ENCODE results near the gene C1orf35.

Gene C1orf35

DNA sequence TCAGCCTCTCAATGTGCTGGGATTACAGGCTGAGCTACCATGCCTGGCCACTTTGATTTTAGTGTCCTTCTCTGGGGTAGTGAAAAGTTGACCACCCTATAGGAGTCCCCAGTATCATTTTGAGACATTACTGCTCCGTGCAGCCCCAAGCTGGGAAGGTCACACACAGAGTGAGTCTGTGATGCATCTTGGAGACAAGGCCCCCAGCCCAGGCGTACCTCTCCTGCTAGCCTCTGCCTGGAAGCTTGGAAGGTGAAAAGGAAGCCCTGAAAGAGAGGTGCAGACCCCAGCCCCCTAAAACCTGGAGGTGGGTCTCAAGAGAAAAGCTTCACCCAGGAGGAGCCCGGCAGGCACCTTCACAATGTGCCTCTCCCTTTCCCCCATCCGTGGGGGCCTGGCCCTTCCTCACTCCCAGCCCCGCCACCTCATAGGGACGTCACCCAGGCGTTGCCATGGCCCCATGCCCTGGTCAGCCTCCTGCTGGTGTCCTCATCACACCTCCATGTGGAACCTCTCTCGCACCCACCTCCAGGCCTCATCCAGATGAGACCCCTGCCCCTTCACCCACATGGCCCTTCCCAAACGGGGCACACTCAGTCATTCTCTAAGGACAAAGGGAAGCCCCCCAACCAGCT, 26.2 kb downstream of the C1orf35 start:
- DNase-seq (ENCODE audit: low read depth, low spot score): no peak

DNA sequence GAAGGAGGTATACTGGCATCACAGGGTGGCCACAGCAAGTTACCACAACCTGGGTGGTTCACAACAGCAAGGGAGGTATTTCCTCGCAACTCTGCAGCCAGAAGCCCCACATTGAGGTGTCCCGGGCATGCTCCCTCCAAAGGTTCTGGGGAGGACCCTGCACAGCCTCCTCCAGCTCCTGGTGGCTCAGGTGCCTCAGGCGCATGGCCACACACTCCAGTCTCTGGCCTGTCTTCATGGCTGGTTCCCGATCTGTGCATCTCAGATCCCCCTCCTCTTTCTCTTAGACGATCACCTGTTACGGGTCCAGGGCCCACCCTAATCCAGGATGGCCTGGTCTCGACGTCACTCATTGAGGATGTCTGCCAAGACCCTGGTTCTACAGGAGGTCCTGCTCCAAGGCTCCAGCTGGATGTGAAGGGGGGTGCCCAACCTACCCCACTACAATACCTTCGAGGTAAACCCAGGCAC, 27.3 kb downstream of the C1orf35 start:
- Histone ChIP-seq H3K27me3 (ENCODE audit: control insufficient read depth, insufficient read depth, low read length) (peaks cover 36% of the 10 kb centered on the region), H3K27ac (ENCODE audit: low read length) (no peak overlapping the region), H3K36me3 (ENCODE audit: control insufficient read depth, insufficient read depth, low read length) (no peaks in the 10 kb centered on the region; the same call in 1 of the 2 replicates), H3K9me3 (ENCODE audit: control insufficient read depth, insufficient read depth, low read length) (no peaks in the 10 kb centered on the region; the same call in 1 of the 2 replicates), H3K4me1 (ENCODE audit: control insufficient read depth, insufficient read depth, low read length) (no peaks in the 10 kb centered on the region; the same call in 1 of the 2 replicates), H3K4me3 (ENCODE audit: low read length) (no peak overlapping the region)
- no peak for DNase-seq (ENCODE audit: low read depth, low spot score)
- WGBS (ENCODE audit: insufficient coverage, insufficient read length): no CpG with 5 or more reads among the region's 9 CpGs

More for the DNA sequence above, 26.2 kb downstream of the C1orf35 start:
- Histone ChIP-seq H3K27me3 (ENCODE audit: control insufficient read depth, insufficient read depth, low read length) (peaks cover 31% of the 10 kb centered on the region), H3K4me1 (ENCODE audit: control insufficient read depth, insufficient read depth, low read length) (peaks cover 1% of the 10 kb centered on the region; the same call in 1 of the 2 replicates), H3K9me3 (ENCODE audit: control insufficient read depth, insufficient read depth, low read length) (no peaks in the 10 kb centered on the region; the same call in 1 of the 2 replicates), H3K36me3 (ENCODE audit: control insufficient read depth, insufficient read depth, low read length) (no peaks in the 10 kb centered on the region; the same call in 1 of the 2 replicates), H3K4me3 (ENCODE audit: low read length) (no peak overlapping the region), H3K27ac (ENCODE audit: low read length) (no peak overlapping the region)
- WGBS (ENCODE audit: insufficient coverage, insufficient read length): no CpG with 5 or more reads among the region's 9 CpGs

DNA sequence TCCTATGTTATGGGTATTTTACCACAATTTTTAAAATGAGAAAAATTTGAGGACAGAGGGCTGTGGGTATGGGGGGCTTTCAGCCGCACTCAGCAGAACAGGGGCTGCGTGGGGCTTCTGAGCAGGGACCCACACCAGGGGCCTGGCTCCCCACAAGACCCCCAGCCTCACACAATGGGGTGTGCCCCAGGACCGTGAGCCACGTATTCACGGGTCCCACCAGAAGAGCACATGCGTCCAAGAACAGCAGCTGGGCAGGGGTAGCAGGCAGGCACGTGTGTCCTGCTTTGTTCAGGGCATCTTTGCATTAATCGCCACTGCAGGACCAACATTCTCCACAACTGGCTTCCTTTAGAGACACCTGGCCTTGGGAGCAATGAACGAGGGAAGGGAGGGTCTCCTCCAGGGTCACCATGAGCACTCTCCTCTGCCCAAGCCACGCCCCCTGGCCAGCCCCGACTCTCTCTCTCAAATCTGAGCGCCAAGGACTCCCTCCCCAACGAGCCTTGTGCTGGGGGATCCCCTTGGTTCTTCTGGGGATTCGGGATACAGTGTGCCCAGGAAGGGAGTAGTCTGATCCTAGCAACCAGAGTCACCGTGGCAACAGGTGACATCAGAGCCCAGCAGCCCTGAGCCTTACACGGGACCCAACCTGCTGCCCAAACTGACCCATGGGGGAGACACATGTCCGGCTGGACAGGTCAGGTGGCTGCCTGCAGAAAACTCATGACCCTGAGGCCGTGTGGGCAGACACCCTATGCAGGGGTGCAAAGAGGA, 28.0 kb downstream of the C1orf35 start:
- H3K4me1 ChIP-seq (ENCODE audit: control insufficient read depth, insufficient read depth, low read length): no peaks in the 10 kb centered on the region; the same call in 1 of the 2 replicates
- H3K4me3 ChIP-seq (ENCODE audit: low read length): no peak overlapping the region
- H3K9me3 ChIP-seq (ENCODE audit: control insufficient read depth, insufficient read depth, low read length): no peaks in the 10 kb centered on the region; the same call in 1 of the 2 replicates
- WGBS (ENCODE audit: insufficient coverage, insufficient read length): no CpG with 5 or more reads among the region's 18 CpGs
- no peak for DNase-seq (ENCODE audit: low read depth, low spot score)
- peaks cover 42% of the 10 kb centered on the region for H3K27me3 ChIP-seq (ENCODE audit: control insufficient read depth, insufficient read depth, low read length)
- no peaks in the 10 kb centered on the region; the same call in 1 of the 2 replicates for H3K36me3 ChIP-seq (ENCODE audit: control insufficient read depth, insufficient read depth, low read length)
- H3K27ac ChIP-seq (ENCODE audit: low read length): no peak overlapping the region

DNA sequence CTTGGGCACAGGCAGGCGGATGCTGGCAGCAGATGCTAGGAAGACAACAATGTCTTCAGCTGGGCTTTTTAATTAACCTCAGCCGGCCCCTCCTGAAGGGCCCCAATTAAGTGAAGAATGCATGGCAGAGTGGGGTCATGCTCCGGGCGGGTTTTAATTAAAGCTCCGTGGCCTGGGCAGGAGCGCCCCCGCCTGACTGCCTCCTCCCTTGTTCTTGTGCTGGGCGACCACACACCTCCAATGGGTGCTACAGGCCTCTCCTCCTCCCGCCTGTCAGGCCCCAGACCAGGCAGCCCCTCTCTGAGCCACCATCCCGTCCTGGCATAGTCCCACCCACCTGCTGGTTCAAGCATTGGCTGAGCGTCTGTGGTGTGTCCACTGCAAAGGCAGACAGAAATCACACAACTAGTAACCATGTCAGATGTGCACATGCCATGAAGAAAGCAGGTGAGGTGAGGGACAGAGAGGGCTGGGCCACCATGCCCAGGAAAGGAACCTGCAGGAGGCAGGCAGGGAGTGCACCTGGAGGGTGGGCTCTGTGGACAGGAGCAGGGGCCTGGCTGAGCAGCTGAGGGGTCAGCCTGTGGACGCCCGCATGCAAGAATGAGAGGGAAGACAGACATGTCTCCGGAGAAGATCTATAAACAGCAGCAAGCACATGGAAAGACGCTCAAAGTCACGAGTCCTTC, 29.1 kb downstream of the C1orf35 start:
- WGBS (ENCODE audit: insufficient coverage, insufficient read length): no CpG with 5 or more reads among the region's 16 CpGs
- Histone ChIP-seq H3K9me3 (ENCODE audit: control insufficient read depth, insufficient read depth, low read length) (no peaks in the 10 kb centered on the region; the same call in 1 of the 2 replicates), H3K4me3 (ENCODE audit: low read length) (no peak overlapping the region), H3K27ac (ENCODE audit: low read length) (no peak overlapping the region), H3K36me3 (ENCODE audit: control insufficient read depth, insufficient read depth, low read length) (no peaks in the 10 kb centered on the region; the same call in 1 of the 2 replicates), H3K4me1 (ENCODE audit: control insufficient read depth, insufficient read depth, low read length) (no peaks in the 10 kb centered on the region; the same call in 1 of the 2 replicates), H3K27me3 (ENCODE audit: control insufficient read depth, insufficient read depth, low read length) (peaks cover 44% of the 10 kb centered on the region)
- no peak for DNase-seq (ENCODE audit: low read depth, low spot score)

DNA sequence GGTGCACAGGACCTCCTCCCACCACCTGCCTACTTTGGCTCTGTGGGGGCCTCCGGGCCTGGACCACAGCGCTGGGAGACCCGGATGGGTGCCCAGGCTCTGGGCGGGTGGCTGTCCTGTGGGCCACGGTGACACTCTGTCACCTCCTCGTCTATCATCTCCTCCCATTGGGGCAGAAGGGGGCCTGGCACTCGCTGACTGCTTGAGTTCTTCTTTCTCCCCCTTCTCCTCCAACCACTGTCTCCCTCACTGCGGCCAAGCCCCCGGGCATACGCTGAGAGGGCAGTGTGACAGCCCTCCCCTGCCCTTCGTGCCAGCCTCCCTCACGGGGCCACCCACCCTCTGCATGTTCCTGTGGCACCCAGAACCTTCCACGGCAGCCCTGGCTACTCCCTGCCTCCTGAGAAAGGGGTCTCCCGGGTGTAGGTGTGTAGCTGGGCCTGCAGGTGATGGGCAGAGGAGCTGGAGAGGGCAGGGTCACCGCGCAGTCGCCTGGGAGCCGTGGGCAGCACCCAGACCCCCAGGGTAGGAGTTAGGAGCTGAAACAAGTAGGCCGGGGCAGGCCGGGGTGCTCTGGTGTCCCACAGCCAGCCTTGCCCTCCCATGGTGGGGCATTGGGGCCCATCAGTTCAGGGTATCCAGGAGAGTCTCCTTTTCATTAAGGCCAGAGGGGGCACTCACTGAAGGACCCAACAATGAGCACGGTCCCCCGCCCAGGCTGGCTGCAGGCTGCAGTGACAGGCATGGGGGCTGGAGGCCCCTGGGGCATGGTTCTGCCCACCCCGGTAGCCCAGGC, 29.9 kb downstream of the C1orf35 start:
- no peaks in the 10 kb centered on the region; the same call in 1 of the 2 replicates for H3K4me1 ChIP-seq (ENCODE audit: control insufficient read depth, insufficient read depth, low read length)
- H3K4me3 ChIP-seq (ENCODE audit: low read length): no peak overlapping the region
- WGBS (ENCODE audit: insufficient coverage, insufficient read length): no CpG with 5 or more reads among the region's 23 CpGs
- no peaks in the 10 kb centered on the region; the same call in 1 of the 2 replicates for H3K36me3 ChIP-seq (ENCODE audit: control insufficient read depth, insufficient read depth, low read length)
- no peak overlapping the region for H3K27ac ChIP-seq (ENCODE audit: low read length)
- H3K27me3 ChIP-seq (ENCODE audit: control insufficient read depth, insufficient read depth, low read length): peaks cover 50% of the 10 kb centered on the region
- no peak for DNase-seq (ENCODE audit: low read depth, low spot score)
- no peaks in the 10 kb centered on the region; the same call in 1 of the 2 replicates for H3K9me3 ChIP-seq (ENCODE audit: control insufficient read depth, insufficient read depth, low read length)

DNA sequence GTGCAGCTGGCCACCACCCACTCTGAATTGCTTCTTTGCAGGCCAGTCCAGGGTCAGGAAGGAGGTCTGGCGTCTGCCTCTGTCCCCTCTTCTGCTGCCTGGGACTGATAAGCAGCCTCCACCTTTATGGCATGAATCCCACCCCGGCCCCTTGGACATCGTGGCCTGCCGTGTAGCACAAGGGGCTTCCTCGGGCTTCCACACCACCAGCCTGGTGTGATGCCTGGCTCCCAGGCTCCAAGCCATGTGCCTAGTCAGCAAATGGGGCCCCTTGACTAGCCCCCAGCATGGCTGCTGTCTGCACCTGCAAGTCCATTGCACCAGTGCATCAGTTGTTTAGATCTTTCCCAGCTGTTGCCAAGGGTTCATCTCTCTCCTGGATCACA, 30.5 kb downstream of the C1orf35 start:
- WGBS (ENCODE audit: insufficient coverage, insufficient read length): no CpG with 5 or more reads among the region's 5 CpGs
- Histone ChIP-seq H3K4me3 (ENCODE audit: low read length) (no peak overlapping the region), H3K36me3 (ENCODE audit: control insufficient read depth, insufficient read depth, low read length) (no peaks in the 10 kb centered on the region; the same call in 1 of the 2 replicates), H3K27ac (ENCODE audit: low read length) (no peak overlapping the region), H3K27me3 (ENCODE audit: control insufficient read depth, insufficient read depth, low read length) (peaks cover 53% of the 10 kb centered on the region), H3K9me3 (ENCODE audit: control insufficient read depth, insufficient read depth, low read length) (no peaks in the 10 kb centered on the region; the same call in 1 of the 2 replicates), H3K4me1 (ENCODE audit: control insufficient read depth, insufficient read depth, low read length) (no peaks in the 10 kb centered on the region; the same call in 1 of the 2 replicates)
- no peak for DNase-seq (ENCODE audit: low read depth, low spot score)

DNA sequence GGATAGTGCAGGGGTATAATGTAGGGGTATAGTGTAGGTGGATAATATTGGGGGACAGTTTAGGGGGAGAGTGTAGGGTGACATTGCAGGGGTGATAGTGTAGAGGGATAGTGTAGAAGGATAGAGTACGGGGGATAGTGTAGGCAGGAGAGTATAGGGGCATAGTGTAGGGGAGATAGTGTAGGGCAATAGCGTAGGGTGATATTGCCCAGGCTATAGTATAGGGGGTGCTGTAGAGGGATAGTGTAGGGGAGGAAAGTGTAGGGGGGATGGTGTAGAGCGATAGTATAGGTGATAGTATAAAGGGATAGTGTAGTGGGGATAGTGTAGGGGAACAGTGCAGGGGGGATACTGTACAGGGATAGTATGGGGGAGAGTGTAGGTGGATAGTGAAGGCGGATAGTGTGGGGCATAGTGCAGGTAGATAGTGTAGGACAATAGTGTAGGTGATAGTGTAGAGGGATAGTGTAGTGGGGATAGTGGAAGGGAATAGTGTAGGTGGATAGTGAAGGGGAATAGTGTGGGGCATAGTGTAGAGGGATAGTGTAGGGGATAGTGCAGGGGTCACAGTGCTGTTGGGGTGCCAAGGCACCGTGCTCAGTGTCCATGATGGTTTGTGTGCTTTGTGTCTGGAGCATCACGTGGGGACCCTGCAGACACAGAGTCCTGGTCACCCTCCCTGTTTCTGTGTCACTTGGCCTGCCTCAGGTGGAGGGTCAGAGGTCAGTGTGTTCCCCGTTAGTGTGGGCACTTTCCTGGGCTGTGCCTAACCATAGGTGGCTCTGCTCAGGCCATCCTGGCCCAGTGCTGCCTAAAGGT, 31.1 kb downstream of the C1orf35 start:
- H3K27ac ChIP-seq (ENCODE audit: low read length): no peak overlapping the region
- WGBS (ENCODE audit: insufficient coverage, insufficient read length): 100% methylated on average over 3 of the region's 7 CpGs
- no peaks in the 10 kb centered on the region; the same call in 1 of the 2 replicates for H3K9me3 ChIP-seq (ENCODE audit: control insufficient read depth, insufficient read depth, low read length)
- no peak for DNase-seq (ENCODE audit: low read depth, low spot score)
- no peak overlapping the region for H3K4me3 ChIP-seq (ENCODE audit: low read length)
- peaks cover 54% of the 10 kb centered on the region for H3K27me3 ChIP-seq (ENCODE audit: control insufficient read depth, insufficient read depth, low read length)
- H3K36me3 ChIP-seq (ENCODE audit: control insufficient read depth, insufficient read depth, low read length): no peaks in the 10 kb centered on the region; the same call in 1 of the 2 replicates
- no peaks in the 10 kb centered on the region; the same call in 1 of the 2 replicates for H3K4me1 ChIP-seq (ENCODE audit: control insufficient read depth, insufficient read depth, low read length)

DNA sequence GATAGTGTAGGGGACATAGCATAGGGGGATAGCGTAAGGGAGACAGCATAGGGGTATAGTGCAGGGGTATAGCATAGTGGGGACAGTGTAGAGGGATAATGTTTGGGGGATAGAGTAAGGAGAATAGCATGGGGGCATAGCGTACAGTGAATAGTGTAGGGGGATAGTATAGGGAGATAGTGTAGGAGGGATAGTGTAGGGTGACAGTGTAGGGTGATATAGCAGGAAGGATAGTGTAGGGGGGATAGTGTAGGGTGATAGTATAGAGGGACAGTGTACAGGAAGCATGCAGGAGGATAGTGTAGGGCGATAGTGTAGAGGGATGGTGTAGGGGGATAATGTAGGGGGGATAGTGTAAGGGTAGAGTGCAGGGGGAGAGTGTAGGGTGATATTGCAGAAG, 32.3 kb downstream of the C1orf35 start:
- no peak overlapping the region for H3K27ac ChIP-seq (ENCODE audit: low read length)
- H3K36me3 ChIP-seq (ENCODE audit: control insufficient read depth, insufficient read depth, low read length): no peaks in the 10 kb centered on the region; the same call in 1 of the 2 replicates
- H3K9me3 ChIP-seq (ENCODE audit: control insufficient read depth, insufficient read depth, low read length): no peaks in the 10 kb centered on the region; the same call in 1 of the 2 replicates
- no peak for DNase-seq (ENCODE audit: low read depth, low spot score)
- WGBS (ENCODE audit: insufficient coverage, insufficient read length): 100% methylated on average over 3 of the region's 3 CpGs
- H3K4me1 ChIP-seq (ENCODE audit: control insufficient read depth, insufficient read depth, low read length): no peaks in the 10 kb centered on the region; the same call in 1 of the 2 replicates
- H3K4me3 ChIP-seq (ENCODE audit: low read length): no peak overlapping the region
- peaks cover 62% of the 10 kb centered on the region for H3K27me3 ChIP-seq (ENCODE audit: control insufficient read depth, insufficient read depth, low read length)

DNA sequence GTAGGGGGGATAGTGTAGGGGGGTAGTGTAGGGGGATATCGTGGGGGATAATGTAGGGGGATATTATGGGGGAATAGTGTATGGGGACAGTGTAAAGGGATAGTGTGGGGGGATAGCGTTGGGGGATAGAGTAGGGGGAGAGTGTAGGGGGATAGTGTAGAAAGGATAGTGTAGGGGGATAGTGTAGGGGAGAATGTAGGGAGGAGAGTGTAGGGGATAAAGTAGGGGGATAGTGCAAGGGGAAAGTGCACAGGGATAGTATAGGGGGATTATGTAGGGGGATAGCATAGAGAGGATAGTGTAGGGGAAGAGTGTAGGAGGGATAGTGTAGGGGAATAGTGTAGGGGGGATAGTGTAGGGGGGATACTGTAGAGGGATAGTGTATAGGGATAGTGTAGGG, 33.0 kb downstream of the C1orf35 start:
- Histone ChIP-seq H3K4me3 (ENCODE audit: low read length) (no peak overlapping the region), H3K36me3 (ENCODE audit: control insufficient read depth, insufficient read depth, low read length) (no peaks in the 10 kb centered on the region; the same call in 1 of the 2 replicates), H3K27me3 (ENCODE audit: control insufficient read depth, insufficient read depth, low read length) (peaks cover 63% of the 10 kb centered on the region), H3K27ac (ENCODE audit: low read length) (no peak overlapping the region), H3K9me3 (ENCODE audit: control insufficient read depth, insufficient read depth, low read length) (no peaks in the 10 kb centered on the region; the same call in 1 of the 2 replicates), H3K4me1 (ENCODE audit: control insufficient read depth, insufficient read depth, low read length) (no peaks in the 10 kb centered on the region; the same call in 1 of the 2 replicates)
- 100% methylated on average over 2 of the region's 2 CpGs for WGBS (ENCODE audit: insufficient coverage, insufficient read length)
- DNase-seq (ENCODE audit: low read depth, low spot score): no peak

Measured in iPS DF 6.9 (cell line).